T-cell (primary cell): ENCODE measurements around the gene BRDT. TPM values are rescaled to one million over a fixed set of nuclear protein-coding genes. Genes with fewer than 3 reads are reported as not detected.
A peak's percentile ranks its signal among the peaks of the same experiment; 100 is the strongest.

Experiments
- ATAC-seq, 4 experiments: fragments of 200-7000 bp in 3 of 4; fragments of 150-1000 bp in 1 of 4; cut with Tn5 transposase; replicated peaks in 1 of 4; 1 replicate in 3 of 4; 2 replicates in 1 of 4; pipeline ENCODE4 v1.10.0; 2021; ENCODE audit warnings: moderate library complexity in 3 of 4, mild to moderate bottlenecking in 2 of 4, moderate number of reproducible peaks in 1 of 4
- CTCF ChIA-PET, 2 donors: fragments of 300-600 bp; sonication (Branson Sonifier 250); formaldehyde crosslinking; loops; one replicate each; lab custom pipeline; 2022; ENCODE audit warnings: antibody characterized with exemption in 2 of 2; lab: Charles Lee
- POLR2A ChIA-PET, 2 donors: fragments of 300-600 bp; sonication (Branson Sonifier 250); formaldehyde crosslinking; loops; one replicate each; lab custom pipeline; 2022; ENCODE audit warnings: antibody characterized with exemption in 2 of 2; lab: Charles Lee
- DNase-seq, 35 experiments: peaks; one replicate each; pipeline versions ENCODE4 v3.0.0 to v3.0.0-alpha.2; 2013 to 2023
- H3K27ac ChIP-seq: one replicate; pipeline ENCODE4 v1.5.1; 2013; ENCODE audit warnings: low read length
- H3K27me3 ChIP-seq, 2 experiments: replicated peaks in 1 of 2; 1 replicate in 1 of 2; 2 replicates in 1 of 2; pipeline versions ENCODE4 v1.6.1 to v1.7.0; 2013; ENCODE audit warnings: low read length in 1 of 2, mixed read lengths in 1 of 2; ENCODE audit not compliant: control insufficient read depth in 2 of 2, insufficient read depth in 2 of 2; ENCODE audit errors: extremely low read depth in 1 of 2
- H3K36me3 ChIP-seq, 2 donors: 1 replicate in 1 of 2; 2 replicates in 1 of 2; pipeline versions ENCODE4 v1.6.1 to v1.7.0; 2013; ENCODE audit warnings: low read length in 1 of 2; ENCODE audit not compliant: control insufficient read depth in 2 of 2, insufficient read depth in 1 of 2; ENCODE audit errors: extremely low read depth in 1 of 2
- H3K4me1 ChIP-seq, 2 experiments: 1 replicate in 1 of 2; 2 replicates in 1 of 2; pipeline versions ENCODE4 v1.6.1 to v1.7.0; 2013; ENCODE audit warnings: low read length in 2 of 2, mixed read lengths in 1 of 2; ENCODE audit not compliant: insufficient read depth in 2 of 2, control insufficient read depth in 1 of 2; ENCODE audit errors: extremely low read depth in 1 of 2
- H3K4me3 ChIP-seq, 2 donors: 1 replicate in 1 of 2; 2 replicates in 1 of 2; pipeline versions ENCODE4 v1.5.1 to v1.7.0; 2013; ENCODE audit warnings: mild to moderate bottlenecking in 2 of 2, low read length in 1 of 2, moderate library complexity in 1 of 2; ENCODE audit not compliant: control insufficient read depth in 1 of 2; ENCODE audit errors: extremely low read depth in 1 of 2
- H3K9me3 ChIP-seq: 2 replicates; pipeline ENCODE4 v1.7.0; 2013
- H3K27ac Mint-ChIP-seq, 2 donors: one replicate each; pipeline ENCODE4 v1.8.0; 2020 to 2021; ENCODE audit warnings: mild to moderate bottlenecking in 2 of 2, mixed read lengths in 2 of 2
- H3K27me3 Mint-ChIP-seq, 2 donors: one replicate each; pipeline ENCODE4 v1.8.0; 2021 to 2022; ENCODE audit warnings: mixed read lengths in 2 of 2
- H3K36me3 Mint-ChIP-seq: one replicate; pipeline ENCODE4 v1.8.0; 2021; ENCODE audit warnings: mixed read lengths
- H3K4me1 Mint-ChIP-seq, 3 donors: one replicate each; pipeline ENCODE4 v1.8.0; 2020 to 2022; ENCODE audit warnings: mixed read lengths in 3 of 3, mild to moderate bottlenecking in 1 of 3
- H3K4me3 Mint-ChIP-seq, 3 donors: one replicate each; pipeline ENCODE4 v1.8.0; 2020 to 2022; ENCODE audit warnings: mild to moderate bottlenecking in 3 of 3, mixed read lengths in 3 of 3, moderate library complexity in 3 of 3
- H3K9me3 Mint-ChIP-seq, 3 donors: one replicate each; pipeline ENCODE4 v1.8.0; 2020 to 2022; ENCODE audit warnings: mixed read lengths in 3 of 3
- WGBS: methylation state at CpG from one replicate; pipeline ENCODE4 v1.1.5; 2013; ENCODE audit warnings: missing lambda C conversion rate; ENCODE audit not compliant: insufficient coverage; 5-methylcytosine and 5-hydroxymethylcytosine counted together
- total RNA-seq, 35 experiments: library from RNA in 6 of 35; stranded (reverse) in 6 of 35; fragments of 120-200 nt in 1 of 35; gene quantifications; one replicate each; pipeline versions ENCODE4 v1.2.1 to v1.2.4 and lab custom pipeline; 2013 to 2026

Gene BRDT
- total RNA-seq, 5 donors from 2014 or later (not counting 1 experiment from before 2014, with no cell fraction given), result not detected

- Mint-ChIP-seq H3K9me3 (peaks cover 0 to 4% (median 0%) of the 10 kb centered on the region in 3 donors), H3K36me3 (no peaks in the 10 kb centered on the region), H3K27me3 (no peaks in the 10 kb centered on the region), H3K4me3 (no peak overlapping the region), H3K4me1 (peaks cover 0 to 1% (median 0%) of the 10 kb centered on the region in 3 donors), H3K27ac (no peak overlapping the region)
- no peaks in the 10 kb centered on the region for H3K36me3 ChIP-seq
- 100% methylated on average over 2 of the region's 10 CpGs for WGBS
- H3K27ac ChIP-seq, result no peak overlapping the region
- H3K4me1 ChIP-seq, result no peaks in the 10 kb centered on the region
- DNase-seq, result no peak
- no peaks in the 10 kb centered on the region for H3K9me3 ChIP-seq
- no peak for ATAC-seq
- H3K4me3 ChIP-seq, result no peak overlapping the region
- CTCF ChIA-PET, result interaction anchor here in 1 of 2 donors (0.6 kb wide), 1 partner anchor 582 kb away, joined by 3 read pairs; no protein-coding TSS in a partner anchor
- no peaks in the 10 kb centered on the region for H3K27me3 ChIP-seq
- POLR2A ChIA-PET, result no interaction called here
These were observed 11.6 kb upstream of the BRDT start for GRCh38 chr1:91937613-91938012.

- no CpG with 5 or more reads among the region's 3 CpGs for WGBS
- Mint-ChIP-seq H3K36me3 (no peaks in the 10 kb centered on the region), H3K4me3 (no peak overlapping the region), H3K4me1 (peaks cover 0 to 1% (median 0%) of the 10 kb centered on the region in 3 donors), H3K27ac (no peak overlapping the region), H3K9me3 (peaks cover 0 to 4% (median 0%) of the 10 kb centered on the region in 3 donors), H3K27me3 (no peaks in the 10 kb centered on the region)
- CTCF ChIA-PET, result interaction anchor here (0.6 to 0.7 kb wide), 2 partner anchors 740 to 987 kb away, joined by 3 read pairs; no protein-coding TSS in a partner anchor
- H3K4me1 ChIP-seq, result no peaks in the 10 kb centered on the region
- no peak overlapping the region for H3K4me3 ChIP-seq
- no peaks in the 10 kb centered on the region for H3K9me3 ChIP-seq
- ATAC-seq, result no peak
- no peak overlapping the region for H3K27ac ChIP-seq
- no peaks in the 10 kb centered on the region for H3K27me3 ChIP-seq
- DNase-seq, result no peak
- POLR2A ChIA-PET, result interaction anchor here in 1 of 2 donors (0.7 kb wide), 1 partner anchor 83 kb away, joined by 5 read pairs; no protein-coding TSS in a partner anchor
- no peaks in the 10 kb centered on the region for H3K36me3 ChIP-seq
These were observed 8.7 kb upstream of the BRDT start for GRCh38 chr1:91940496-91940895.

- Mint-ChIP-seq H3K4me1 (peaks cover 16 to 19% (median 17%) of the 10 kb centered on the region in 3 donors), H3K4me3 (no peak overlapping the region), H3K9me3 (peaks cover 0 to 4% (median 4%) of the 10 kb centered on the region in 3 donors), H3K36me3 (no peaks in the 10 kb centered on the region), H3K27me3 (no peaks in the 10 kb centered on the region), H3K27ac (no peak overlapping the region)
- Histone ChIP-seq H3K36me3 (no peaks in the 10 kb centered on the region), H3K27me3 (no peaks in the 10 kb centered on the region), H3K4me1 (peaks cover 0 to 22% of the 10 kb centered on the region in 2 experiments), H3K4me3 (no peak overlapping the region), H3K9me3 (no peaks in the 10 kb centered on the region), H3K27ac (no peak overlapping the region)
- POLR2A ChIA-PET, result no interaction called here
- no peak for DNase-seq
- CTCF ChIA-PET, result interaction anchor here in 1 of 2 donors (0.6 kb wide), 1 partner anchor 432 kb away, joined by 9 read pairs; no protein-coding TSS in a partner anchor
- ATAC-seq, result no peak
- no CpG with 5 or more reads among the region's 3 CpGs for WGBS
These were observed 5.1 kb upstream of the BRDT start for GRCh38 chr1:91944087-91944486.

GRCh38 chr1:91948097-91948496, 1.1 kb upstream of the BRDT start:
- peaks cover 17 to 18% (median 18%) of the 10 kb centered on the region in 3 donors for H3K4me1 Mint-ChIP-seq
- H3K27ac Mint-ChIP-seq, result peak overlapping the region; percentile 94 to 95
- H3K4me3 Mint-ChIP-seq, result peak overlapping the region; percentile 52 to 73 (median 70)
- H3K4me3 ChIP-seq, result peak overlapping the region in 1 of 2 donors; percentile 34
- peak overlapping the region; percentile 91 for H3K27ac ChIP-seq
- peaks cover 0 to 27% of the 10 kb centered on the region in 2 experiments for H3K4me1 ChIP-seq
- DNase-seq (peak in 1 of 35 experiments; percentile 6), ATAC-seq (peak in 3 of 4 experiments; percentile 7 to 61 (median 15))
- POLR2A ChIA-PET, result interaction anchor here in 1 of 2 donors (0.5 kb wide), 1 partner anchor 1243 kb away, joined by 8 read pairs; no protein-coding TSS in a partner anchor
- no peaks in the 10 kb centered on the region for H3K9me3 ChIP-seq
- CTCF ChIA-PET, result interaction anchor here in 1 of 2 donors (0.7 to 1.2 kb wide), 3 partner anchors 64 to 935 kb away, joined by 3 read pairs; no protein-coding TSS in a partner anchor
- no peaks in the 10 kb centered on the region for H3K36me3 ChIP-seq
- 40% methylated on average over 1 of the region's 4 CpGs for WGBS
- H3K36me3 Mint-ChIP-seq, result no peaks in the 10 kb centered on the region
- no peaks in the 10 kb centered on the region for H3K27me3 Mint-ChIP-seq
- H3K27me3 ChIP-seq, result no peaks in the 10 kb centered on the region
- H3K9me3 Mint-ChIP-seq, result peaks cover 0 to 4% (median 0%) of the 10 kb centered on the region in 3 donors

- H3K36me3 Mint-ChIP-seq, result no peaks in the 10 kb centered on the region
- peak overlapping the region; percentile 52 to 73 (median 70) for H3K4me3 Mint-ChIP-seq
- H3K27me3 ChIP-seq, result no peaks in the 10 kb centered on the region
- H3K9me3 Mint-ChIP-seq, result peaks cover 0 to 4% (median 0%) of the 10 kb centered on the region in 3 donors
- H3K4me1 ChIP-seq, result peaks cover 0 to 27% of the 10 kb centered on the region in 2 experiments
- peak; percentile 11 to 87 (median 53) for DNase-seq
- CTCF ChIA-PET, result interaction anchor here in 1 of 2 donors (0.7 to 1.2 kb wide), 3 partner anchors 65 to 935 kb away, joined by 3 read pairs; no protein-coding TSS in a partner anchor
- H3K27ac Mint-ChIP-seq, result peak overlapping the region; percentile 94 to 95
- peak overlapping the region; percentile 91 for H3K27ac ChIP-seq
- H3K9me3 ChIP-seq, result no peaks in the 10 kb centered on the region
- H3K27me3 Mint-ChIP-seq, result no peaks in the 10 kb centered on the region
- POLR2A ChIA-PET, result interaction anchor here (0.5 to 1.2 kb wide), 3 partner anchors 17 to 50 kb away, joined by 3 to 5 read pairs (median 3); no protein-coding TSS in a partner anchor
- peak overlapping the region in 1 of 2 donors; percentile 34 for H3K4me3 ChIP-seq
- WGBS, result 35% methylated on average over 15 of the region's 29 CpGs
- no peaks in the 10 kb centered on the region for H3K36me3 ChIP-seq
- ATAC-seq, result peak; percentile 64 to 88 (median 83)
- peaks cover 17 to 18% (median 18%) of the 10 kb centered on the region in 3 donors for H3K4me1 Mint-ChIP-seq
These were observed 473 bp upstream of the BRDT start for GRCh38 chr1:91948501-91949355.

GRCh38 chr1:91952187-91952586, 3.0 kb downstream of the BRDT start:
- Histone ChIP-seq H3K4me1 (peaks cover 0 to 23% of the 10 kb centered on the region in 2 experiments), H3K36me3 (no peaks in the 10 kb centered on the region), H3K4me3 (no peak overlapping the region), H3K27ac (no peak overlapping the region), H3K9me3 (no peaks in the 10 kb centered on the region), H3K27me3 (no peaks in the 10 kb centered on the region)
- Mint-ChIP-seq H3K36me3 (no peaks in the 10 kb centered on the region), H3K9me3 (peaks cover 0 to 2% (median 0%) of the 10 kb centered on the region in 3 donors), H3K4me1 (peaks cover 14 to 17% (median 15%) of the 10 kb centered on the region in 3 donors), H3K4me3 (no peak overlapping the region), H3K27me3 (no peaks in the 10 kb centered on the region), H3K27ac (peak overlapping the region in 1 of 2 donors; percentile 0)
- ATAC-seq (no peak), DNase-seq (no peak)
- ChIA-PET POLR2A (no interaction called here), CTCF (interaction anchor here in 1 of 2 donors (0.7 kb wide), 1 partner anchor 1015 kb away, joined by 12 read pairs; no protein-coding TSS in a partner anchor)
- WGBS, result 100% methylated on average over 2 of the region's 2 CpGs
